ENCODE data around the gene FIBP. TPM values are rescaled to one million over a fixed set of nuclear protein-coding genes. Genes with fewer than 3 reads are reported as not detected.

FIBP gene
- polyA plus RNA-seq, 1 experiment = 126 TPM

DNA sequence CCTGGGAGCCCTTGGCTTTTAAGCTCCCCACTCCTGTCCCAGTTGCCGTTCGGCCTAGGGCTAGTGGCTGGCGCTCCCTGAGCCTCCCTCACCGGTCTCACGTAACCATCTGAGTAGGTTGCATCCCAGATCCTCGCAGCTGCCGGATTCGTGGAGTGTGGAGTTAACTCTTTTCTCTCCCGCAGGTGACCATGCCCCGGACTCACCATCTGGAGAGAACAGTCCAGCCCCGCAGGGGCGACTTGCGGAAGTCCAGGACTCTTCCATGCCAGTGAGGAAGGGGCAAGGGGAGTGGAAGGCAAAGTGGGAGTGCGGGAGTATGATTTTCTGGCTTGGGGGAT lies 27.1 kb downstream of the FIBP start:
- Histone ChIP-seq H3K4me3 (ENCODE audit: low read depth, low read length) (peak overlapping the region; percentile 93), H3K27ac (ENCODE audit: low read depth, low read length) (peak overlapping the region; percentile 99), H3K9me3 (ENCODE audit: control insufficient read depth, insufficient read depth, low read length) (no peaks in the 10 kb centered on the region; the same call in 1 of the 2 replicates), H3K27me3 (ENCODE audit: control insufficient read depth, insufficient read depth, low read length) (no peaks in the 10 kb centered on the region)
- ChIA-PET CTCF (interaction anchor here (1.0 to 3.1 kb wide), 4 partner anchors 8 to 127 kb away, joined by 3 to 37 read pairs (median 19); no protein-coding TSS in a partner anchor), POLR2A (interaction anchor here (0.7 to 1.9 kb wide), 4 partner anchors 9 to 302 kb away, joined by 3 to 10 read pairs (median 4); partner anchors contain the start of gene RNASEH2C)
- DNase-seq (ENCODE audit: low read depth, low spot score) = no peak
- TF ChIP-seq, protein P1, sequence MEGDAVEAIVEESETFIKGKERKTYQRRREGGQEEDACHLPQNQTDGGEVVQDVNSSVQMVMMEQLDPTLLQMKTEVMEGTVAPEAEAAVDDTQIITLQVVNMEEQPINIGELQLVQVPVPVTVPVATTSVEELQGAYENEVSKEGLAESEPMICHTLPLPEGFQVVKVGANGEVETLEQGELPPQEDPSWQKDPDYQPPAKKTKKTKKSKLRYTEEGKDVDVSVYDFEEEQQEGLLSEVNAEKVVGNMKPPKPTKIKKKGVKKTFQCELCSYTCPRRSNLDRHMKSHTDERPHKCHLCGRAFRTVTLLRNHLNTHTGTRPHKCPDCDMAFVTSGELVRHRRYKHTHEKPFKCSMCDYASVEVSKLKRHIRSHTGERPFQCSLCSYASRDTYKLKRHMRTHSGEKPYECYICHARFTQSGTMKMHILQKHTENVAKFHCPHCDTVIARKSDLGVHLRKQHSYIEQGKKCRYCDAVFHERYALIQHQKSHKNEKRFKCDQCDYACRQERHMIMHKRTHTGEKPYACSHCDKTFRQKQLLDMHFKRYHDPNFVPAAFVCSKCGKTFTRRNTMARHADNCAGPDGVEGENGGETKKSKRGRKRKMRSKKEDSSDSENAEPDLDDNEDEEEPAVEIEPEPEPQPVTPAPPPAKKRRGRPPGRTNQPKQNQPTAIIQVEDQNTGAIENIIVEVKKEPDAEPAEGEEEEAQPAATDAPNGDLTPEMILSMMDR (IDR thresholded peaks at IDR 0.05; ENCODE audit: low read depth, low read length) = no peak

DNA sequence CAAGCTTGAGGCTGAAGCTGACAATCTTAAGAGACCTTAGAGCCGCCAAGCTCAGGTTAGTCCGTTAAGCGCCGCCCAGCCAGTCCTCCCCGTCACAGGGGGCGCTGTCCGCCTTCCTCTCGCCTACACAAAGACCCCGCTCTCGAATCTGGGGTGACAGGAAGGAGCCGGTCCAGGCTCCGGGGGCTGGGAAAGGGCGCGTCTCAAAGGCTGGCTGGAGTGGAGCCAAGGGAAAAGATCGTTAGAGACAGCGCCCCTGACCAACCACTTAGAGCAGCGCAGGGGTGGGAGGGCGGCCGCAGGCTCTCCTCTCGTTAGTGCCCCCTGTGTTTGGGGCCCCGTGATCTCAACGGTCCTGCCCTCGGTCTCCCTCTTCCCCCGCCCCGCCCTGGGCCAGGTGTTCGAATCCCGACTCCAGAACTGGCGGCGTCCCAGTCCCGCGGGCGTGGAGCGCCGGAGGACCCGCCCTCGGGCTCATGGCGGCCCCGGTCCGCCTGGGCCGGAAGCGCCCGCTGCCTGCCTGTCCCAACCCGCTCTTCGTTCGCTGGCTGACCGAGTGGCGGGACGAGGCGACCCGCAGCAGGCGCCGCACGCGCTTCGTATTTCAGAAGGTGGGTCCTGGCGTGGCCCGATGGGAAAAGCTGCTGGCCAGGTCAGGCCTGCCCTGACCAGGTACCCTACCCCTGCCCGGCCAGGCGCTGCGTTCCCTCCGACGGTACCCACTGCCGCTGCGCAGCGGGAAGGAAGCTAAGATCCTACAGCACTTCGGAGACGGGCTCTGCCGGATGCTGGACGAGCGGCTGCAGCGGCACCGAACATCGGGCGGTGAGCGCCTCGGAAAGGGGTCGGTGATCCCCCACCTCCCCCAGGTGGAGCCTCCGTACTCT lies 27.8 kb downstream of the FIBP start, which contains the start of gene MUS81:
Gene MUS81 (plus strand): TSS at position 156 of the 887 bp plus-strand sequence. CDS start 321 bp downstream, at position 477.
- ChIA-PET CTCF (interaction anchor here (0.5 to 3.1 kb wide), 33 partner anchors 8 to 707 kb away, joined by 3 to 39 read pairs (median 4); partner anchors contain the start of genes BANF1, CCDC85B, FIBP and KAT5), POLR2A (interaction anchor here (0.6 to 2.9 kb wide), 13 partner anchors 8 to 301 kb away, joined by 3 to 65 read pairs (median 6); partner anchors contain the start of genes CCDC85B, EFEMP2, FIBP and KAT5)
- TF ChIP-seq, protein P1 (IDR thresholded peaks at IDR 0.05; ENCODE audit: low read depth, low read length) = peak; percentile 81
- DNase-seq (ENCODE audit: low read depth, low spot score) = peak; percentile 94
- Histone ChIP-seq H3K27me3 (ENCODE audit: control insufficient read depth, insufficient read depth, low read length) (no peaks in the 10 kb centered on the region), H3K4me3 (ENCODE audit: low read depth, low read length) (peak within 1 kb of the TSS; percentile 93), H3K27ac (ENCODE audit: low read depth, low read length) (peak within 1 kb of the TSS; percentile 99), H3K9me3 (ENCODE audit: control insufficient read depth, insufficient read depth, low read length) (no peaks in the 10 kb centered on the region; the same call in 1 of the 2 replicates)

DNA sequence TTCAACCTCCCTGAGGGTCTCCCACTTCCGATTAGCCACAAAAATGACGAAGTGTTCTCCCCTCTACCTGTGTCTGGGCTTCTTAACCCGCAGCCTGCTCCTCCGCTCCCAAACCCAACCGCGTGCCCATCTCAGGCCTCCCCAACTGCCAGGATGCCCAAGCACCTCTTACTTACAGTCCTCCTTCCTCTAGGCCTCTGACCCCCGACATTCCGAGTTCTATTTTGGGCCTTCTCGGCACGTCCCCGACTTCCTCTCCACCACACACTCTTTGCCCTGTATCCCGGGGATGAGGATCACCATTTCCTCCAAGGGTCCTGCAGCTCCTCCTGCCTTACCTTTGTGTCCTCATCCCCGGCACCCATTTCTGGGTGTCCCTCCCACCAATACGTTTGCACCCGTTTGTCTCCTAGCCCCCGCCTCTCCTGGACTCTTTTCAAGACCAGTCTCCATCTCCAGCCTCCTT lies 28.4 kb downstream of the FIBP start:
- CTCF ChIA-PET = interaction anchor here (0.5 to 3.1 kb wide), 32 partner anchors 9 to 706 kb away, joined by 3 to 39 read pairs (median 4); partner anchors contain the start of genes BANF1, CCDC85B, FIBP and KAT5
- H3K4me3 ChIP-seq (ENCODE audit: low read depth, low read length) = peak overlapping the region; percentile 93
- H3K27ac ChIP-seq (ENCODE audit: low read depth, low read length) = peak overlapping the region; percentile 99
- no peaks in the 10 kb centered on the region for H3K27me3 ChIP-seq (ENCODE audit: control insufficient read depth, insufficient read depth, low read length)
- DNase-seq (ENCODE audit: low read depth, low spot score) = no peak
- H3K9me3 ChIP-seq (ENCODE audit: control insufficient read depth, insufficient read depth, low read length) = no peaks in the 10 kb centered on the region; the same call in 1 of the 2 replicates
- POLR2A ChIA-PET = interaction anchor here (0.5 to 2.9 kb wide), 19 partner anchors 9 to 208 kb away, joined by 3 to 65 read pairs (median 4); partner anchors contain the start of genes CCDC85B, EFEMP2, FIBP and KAT5
- TF ChIP-seq, protein P1 (IDR thresholded peaks at IDR 0.05; ENCODE audit: low read depth, low read length) = no peak

DNA sequence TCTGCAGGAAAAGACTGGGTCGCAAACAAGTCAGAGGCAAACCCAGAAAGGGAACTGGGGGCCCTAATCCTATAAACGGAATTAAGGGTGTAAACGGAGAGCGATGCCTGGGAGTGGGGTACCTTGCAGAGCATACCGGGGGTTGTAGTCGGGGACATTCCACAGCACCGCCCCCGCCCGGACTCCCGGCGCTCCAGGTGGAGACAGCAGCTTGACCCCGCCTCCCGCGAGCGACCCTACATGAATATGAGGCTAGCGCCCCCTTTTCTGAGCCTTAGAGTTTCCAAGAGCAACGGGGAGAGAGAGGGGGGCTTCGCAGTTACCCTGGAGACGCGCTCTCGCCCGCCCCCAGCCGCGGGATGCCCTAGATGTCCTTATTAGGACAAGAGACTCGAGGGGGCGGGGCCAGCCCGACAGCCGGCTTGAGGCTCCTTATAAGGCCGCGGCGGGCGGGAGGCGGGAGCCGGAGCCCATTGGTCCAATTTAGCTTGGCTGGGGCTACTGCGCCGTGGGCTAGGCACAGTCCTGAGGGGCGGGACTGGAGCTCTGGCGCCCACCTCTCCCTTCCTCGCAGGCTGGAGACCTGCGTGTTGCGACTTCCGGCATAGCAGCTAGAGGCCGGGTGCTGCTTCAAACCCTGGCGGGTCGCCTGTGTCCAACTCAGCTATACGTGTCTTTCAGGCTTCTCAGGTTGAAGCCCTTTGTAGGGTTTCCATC lies 29.0 kb downstream of the FIBP start:
- ChIA-PET CTCF (interaction anchor here (0.7 to 3.1 kb wide), 27 partner anchors 10 to 243 kb away, joined by 3 to 39 read pairs (median 4); partner anchors contain the start of genes CCDC85B, FIBP, KAT5 and RNASEH2C), POLR2A (interaction anchor here (0.5 to 2.9 kb wide), 20 partner anchors 9 to 436 kb away, joined by 3 to 65 read pairs (median 4); partner anchors contain the start of genes CCDC85B, EFEMP2, FIBP and KAT5)
- H3K27me3 ChIP-seq (ENCODE audit: control insufficient read depth, insufficient read depth, low read length) = no peaks in the 10 kb centered on the region
- peak overlapping the region; percentile 99 for H3K27ac ChIP-seq (ENCODE audit: low read depth, low read length)
- no peaks in the 10 kb centered on the region; the same call in 1 of the 2 replicates for H3K9me3 ChIP-seq (ENCODE audit: control insufficient read depth, insufficient read depth, low read length)
- TF ChIP-seq, protein P1 (IDR thresholded peaks at IDR 0.05; ENCODE audit: low read depth, low read length) = peak; percentile 28; the same call in 1 of the 2 replicates
- peak; percentile 97 for DNase-seq (ENCODE audit: low read depth, low spot score)
- H3K4me3 ChIP-seq (ENCODE audit: low read depth, low read length) = peak overlapping the region; percentile 93

Data from AG04450 (cell line).